Caki2 (cell line): ENCODE measurements around the gene NACC2. TPM values are rescaled to one million over a fixed set of nuclear protein-coding genes. Genes with fewer than 3 reads are reported as not detected.
"Not testable (repeated sequence)": the region's sequence is repeated elsewhere in the genome, so short reads cannot be mapped to it uniquely, and the experiment has no call there.

Experiments
- DNase-seq: peaks from one replicate; pipeline ENCODE4 v3.0.0-alpha.2; 2015; ENCODE audit warnings: low read depth
- in situ Hi-C: cut with HindIII; loops from 2 replicates; pipeline ENCODE4 v1.10.0; 2016; ENCODE audit warnings: low sequenced_read_pairs, low pct_unique_long_range_greater_than_20kb, mixed read lengths
- total RNA-seq: library from RNA; depleted of rRNA; stranded (reverse); fragments of >200 nt; shearing (Covaris generic); gene quantifications from 2 replicates; pipeline ENCODE4 v1.2.3, GENCODE V29; 2014; ENCODE audit warnings: low replicate concordance

NACC2 gene
- total RNA-seq, 1 experiment from 2014 or later, result 20.2 TPM

DNA sequence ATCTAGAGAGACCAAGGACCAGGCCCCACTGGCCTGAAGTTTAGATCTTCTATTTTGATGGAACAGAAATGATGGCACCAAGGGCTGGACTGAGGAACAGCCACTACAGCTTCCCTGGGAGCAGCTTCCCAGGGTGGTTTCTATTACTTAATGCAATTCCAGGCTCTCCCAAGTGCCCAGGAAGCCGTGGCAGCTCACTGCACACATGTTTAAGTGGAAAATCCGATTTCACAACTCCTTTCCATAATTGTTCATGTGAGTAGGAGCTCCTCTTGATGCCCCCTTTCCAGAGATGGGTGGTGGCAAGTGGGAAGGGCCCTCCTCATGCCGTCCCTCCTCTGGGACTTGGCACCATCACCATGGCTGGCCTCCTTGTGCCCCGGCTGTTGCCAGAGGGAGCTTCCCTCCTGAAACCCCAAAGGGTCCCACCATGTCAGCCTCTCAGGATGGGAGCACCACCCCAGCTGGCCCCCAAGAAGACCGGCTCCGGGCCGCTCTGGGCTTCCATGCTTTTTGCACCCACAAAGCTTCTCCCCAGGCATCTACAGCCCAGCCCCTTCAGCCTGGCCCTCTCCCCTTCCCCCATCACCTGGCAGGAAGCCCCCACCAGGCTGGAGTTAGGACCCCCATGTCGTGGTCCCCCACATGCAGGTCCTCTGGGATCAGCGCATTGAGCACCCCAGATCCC is 124.8 kb downstream of the NACC2 start:
- in situ Hi-C loops, result no loop called here

GRCh38 chr9:135969064-135969683 is 125.9 kb downstream of the NACC2 start:
- in situ Hi-C loops, result no loop called here

More for the DNA sequence above, 124.8 kb downstream of the NACC2 start:
- no peak for DNase-seq

GRCh38 chr9:135968601-135969000 is 126.5 kb downstream of the NACC2 start:
- DNase-seq, result no peak
- in situ Hi-C loops, result no loop called here

More at GRCh38 chr9:135969064-135969683, 125.9 kb downstream of the NACC2 start:
- no peak for DNase-seq

DNA sequence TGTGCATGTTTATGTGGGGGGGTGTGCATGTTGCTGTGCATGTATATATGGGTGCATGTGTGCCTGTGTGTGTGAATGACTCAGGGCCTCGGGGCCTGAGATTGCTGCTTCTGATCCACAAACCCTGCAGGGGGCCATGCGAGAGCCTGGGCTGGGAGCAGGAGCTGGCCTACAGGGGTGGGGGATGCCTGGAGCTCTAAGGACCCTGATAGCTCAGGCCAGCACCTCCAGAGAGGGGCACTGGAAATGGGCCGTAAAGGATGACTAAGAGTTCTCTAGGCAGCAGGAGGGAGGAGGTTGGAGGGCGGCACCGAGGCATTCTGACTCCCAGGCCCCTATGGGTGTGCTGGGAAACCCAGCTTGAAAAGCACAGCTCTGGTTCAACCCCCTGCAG is 127.0 kb downstream of the NACC2 start:
- no peak for DNase-seq
- in situ Hi-C loops, result no loop called here

DNA sequence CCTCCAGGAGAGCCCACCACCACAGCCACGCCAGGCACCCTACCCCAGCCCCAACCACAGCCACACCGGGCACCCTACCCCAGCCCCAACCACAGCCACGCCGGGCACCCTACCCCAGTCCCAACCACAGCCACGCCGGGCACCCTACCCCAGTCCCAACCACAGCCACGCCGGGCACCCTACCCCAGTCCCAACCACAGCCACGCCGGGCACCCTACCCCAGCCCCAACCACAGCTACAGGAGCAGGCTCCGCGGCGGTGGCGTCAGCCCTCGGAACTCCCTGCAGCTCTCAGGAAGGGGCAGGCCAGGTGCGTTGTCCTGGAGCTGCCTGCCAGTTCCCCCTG is 128.2 kb downstream of the NACC2 start:
- DNase-seq, in situ Hi-C loops: not testable (repeated sequence)

GRCh38 chr9:135965124-135965756 is 129.8 kb downstream of the NACC2 start:
- in situ Hi-C loops, result no loop called here
- no peak for DNase-seq

DNA sequence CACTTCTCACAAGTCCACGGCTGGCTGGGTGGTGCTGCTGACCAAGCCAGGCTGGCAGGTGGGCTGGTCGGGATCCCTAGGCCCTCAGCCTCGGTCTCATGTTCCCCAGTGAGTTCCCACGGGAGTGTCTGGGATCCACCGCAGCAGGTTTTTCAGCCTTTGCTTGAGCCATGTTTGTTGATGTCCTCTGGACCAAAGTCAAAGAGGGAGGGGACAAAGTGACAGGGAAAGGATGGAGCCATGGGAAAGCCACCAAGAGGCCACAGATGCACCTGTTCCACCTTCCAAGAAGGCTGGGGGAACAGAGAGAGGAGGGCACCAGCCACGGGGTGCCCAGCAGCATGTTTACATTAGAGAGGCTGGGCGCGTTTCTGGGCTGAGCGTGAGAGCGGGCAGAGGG is 131.2 kb downstream of the NACC2 start:
- in situ Hi-C loops, result no loop called here

GRCh38 chr9:135963338-135963737 is 131.8 kb downstream of the NACC2 start:
- DNase-seq, result no peak
- in situ Hi-C loops, result no loop called here

More for the DNA sequence above, 131.2 kb downstream of the NACC2 start:
- DNase-seq, result no peak

- in situ Hi-C loops, result no loop called here
Measured at GRCh38 chr9:135962696-135963307, 132.3 kb downstream of the NACC2 start.

DNA sequence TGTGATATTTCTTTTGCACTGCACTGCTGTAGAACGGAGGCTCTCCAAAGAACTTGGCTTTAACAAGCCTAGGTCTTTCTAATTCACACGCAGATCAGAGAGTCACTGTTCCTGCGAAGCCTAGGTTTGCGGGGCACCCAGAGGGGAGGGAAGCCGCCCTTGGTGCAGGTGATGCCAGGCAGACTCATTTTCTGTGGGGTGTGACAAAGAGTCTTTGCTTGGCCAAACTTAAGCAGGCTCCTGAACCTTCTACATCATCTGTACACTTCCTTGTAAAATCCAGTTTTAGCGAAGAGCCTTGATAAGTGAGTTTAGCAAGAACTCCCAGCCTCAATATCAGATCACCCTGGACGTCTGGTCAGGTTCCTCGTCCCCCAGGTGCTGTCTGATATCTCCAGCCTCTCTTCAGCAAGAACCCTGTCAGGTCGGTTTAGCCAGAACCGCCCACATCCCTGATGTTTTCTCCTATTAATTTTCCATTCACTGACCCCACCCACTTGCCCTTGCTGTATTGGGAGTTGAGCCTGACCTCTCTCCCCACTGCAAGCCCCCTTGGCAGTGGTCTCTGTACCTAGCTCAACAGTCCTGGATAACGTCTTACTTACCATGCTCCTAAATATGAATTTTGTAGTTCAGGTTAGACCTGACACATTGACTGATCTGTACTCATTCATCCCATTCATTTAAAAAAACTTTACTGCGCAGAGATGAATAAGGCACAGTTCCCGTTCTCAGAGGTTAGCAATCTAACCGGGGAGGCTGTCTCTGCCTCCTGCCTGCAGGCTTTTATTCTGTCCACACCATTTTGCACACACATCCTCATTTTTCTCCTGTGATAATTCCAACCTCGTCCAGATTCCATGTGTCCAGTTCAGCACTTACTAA is 133.0 kb downstream of the NACC2 start:
- no peak for DNase-seq
- in situ Hi-C loops, result no loop called here

More at GRCh38 chr9:135962696-135963307, 132.3 kb downstream of the NACC2 start:
- no peak for DNase-seq

DNA sequence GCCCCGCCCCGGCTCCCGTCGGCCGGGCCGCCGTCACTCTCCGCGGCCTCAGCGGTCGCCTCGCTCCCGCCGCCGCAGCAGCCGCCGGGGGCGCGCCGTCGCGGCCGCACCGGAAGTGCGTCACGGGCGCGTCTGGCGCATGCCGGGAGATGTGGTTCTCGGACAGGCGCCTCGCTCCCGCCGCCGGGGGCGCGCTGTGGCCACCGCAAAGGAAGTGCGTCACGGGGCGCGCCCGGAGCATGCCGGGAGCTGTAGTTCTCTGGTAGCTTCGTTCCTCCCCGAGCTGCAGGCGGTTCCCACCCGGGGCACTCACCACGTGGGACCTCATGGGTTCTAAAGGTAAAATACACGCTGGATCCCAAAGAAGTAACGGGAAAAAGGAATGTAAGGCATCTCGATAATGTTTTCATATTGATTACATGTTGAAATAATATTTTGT is 133.8 kb downstream of the NACC2 start, which contains the start of gene UBAC1:
Gene UBAC1, minus strand, starts transcription at position 97 of the 439 bp plus-strand sequence. CDS start 211 bp downstream, outside the sequence.
- in situ Hi-C loops, result no loop called here
- peak; percentile 93 for DNase-seq

- peak; percentile 12 for DNase-seq
- in situ Hi-C loops, result no loop called here
Measured at GRCh38 chr9:135960411-135961276, 134.4 kb downstream of the NACC2 start.

DNA sequence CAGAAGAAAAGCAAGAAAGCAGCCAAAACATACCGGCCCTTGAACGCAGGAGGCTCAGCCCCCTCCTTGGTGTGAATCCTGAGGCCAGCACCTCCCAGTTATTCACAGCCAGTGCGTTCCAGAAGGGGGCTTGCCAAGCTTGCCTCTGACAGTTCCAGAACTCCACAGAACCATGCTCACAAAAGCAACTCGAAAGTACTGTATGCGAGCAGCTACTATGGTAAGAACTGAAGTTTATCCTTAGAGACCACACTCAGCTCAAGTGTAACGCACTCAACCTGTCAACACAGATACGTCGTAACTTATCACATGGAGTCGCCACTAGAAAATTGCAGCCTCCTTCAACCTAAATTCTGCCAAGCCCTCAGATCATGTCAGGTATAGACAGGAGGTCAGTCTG is 135.3 kb downstream of the NACC2 start:
- no peak for DNase-seq
- in situ Hi-C loops, result no loop called here

GRCh38 chr9:135958485-135958884 is 136.6 kb downstream of the NACC2 start:
- in situ Hi-C loops, result no loop called here
- DNase-seq, result no peak

- in situ Hi-C loops, result no loop called here
- DNase-seq, result no peak
Measured at GRCh38 chr9:135957431-135957830, 137.7 kb downstream of the NACC2 start.

GRCh38 chr9:135956802-135957174 is 138.3 kb downstream of the NACC2 start:
- in situ Hi-C loops, result no loop called here
- no peak for DNase-seq
